Caco-2 (cell line): ENCODE measurements around the gene GLT1D1. TPM values are rescaled to one million over a fixed set of nuclear protein-coding genes. Genes with fewer than 3 reads are reported as not detected.

Experiments
- BruUV-seq: library from RNA; stranded (reverse); fragments of 400-500 nt; replicated peaks from 2 replicates; lab custom pipeline; 2021; lab: Mats Ljungman, UMichigan
- CTCF ChIA-PET: fragments of 300-600 bp; sonication (Branson Sonifier 250); formaldehyde crosslinking; loops from one replicate; lab custom pipeline; 2022; ENCODE audit warnings: antibody characterized with exemption; lab: Charles Lee
- POLR2A ChIA-PET: fragments of 300-600 bp; sonication (Branson Sonifier 250); formaldehyde crosslinking; loops from one replicate; lab custom pipeline; 2022; ENCODE audit warnings: antibody characterized with exemption; lab: Charles Lee
- DNase-seq, 2 experiments: peaks; one replicate each; pipeline versions ENCODE4 v3.0.0 to v3.0.0-alpha.2; 2020 to 2022
- H3K27me3 ChIP-seq: replicated peaks from 2 replicates; pipeline ENCODE4 v1.6.0; 2011; ENCODE audit warnings: low read length; ENCODE audit not compliant: control insufficient read depth, insufficient read depth
- H3K36me3 ChIP-seq: 2 replicates; pipeline ENCODE4 v1.5.1; 2011; ENCODE audit warnings: low read length; ENCODE audit not compliant: control insufficient read depth, insufficient read depth
- H3K4me1 ChIP-seq: fragments of 250-450 bp; sonication (Bioruptor Pico); 2 replicates; pipeline ENCODE4 v1.5.1; 2020; ENCODE audit warnings: mild to moderate bottlenecking
- H3K4me3 ChIP-seq: 2 replicates; pipeline ENCODE4 v1.5.1; 2011; ENCODE audit warnings: low read depth, mild to moderate bottlenecking, control low read depth, low read length
- H3K9me3 ChIP-seq: fragments of 250-450 bp; sonication (Bioruptor Pico); 2 replicates; pipeline ENCODE4 v1.5.1; 2020; ENCODE audit warnings: mild to moderate bottlenecking, moderate library complexity
- H3K27ac Mint-ChIP-seq: one replicate; pipeline ENCODE4 v1.8.0; 2022; ENCODE audit warnings: mixed read lengths; ENCODE audit not compliant: unreplicated experiment
- H3K27me3 Mint-ChIP-seq: one replicate; pipeline ENCODE4 v1.8.0; 2022; ENCODE audit warnings: mixed read lengths; ENCODE audit not compliant: insufficient read depth, unreplicated experiment
- H3K36me3 Mint-ChIP-seq: one replicate; pipeline ENCODE4 v1.8.0; 2022; ENCODE audit warnings: mild to moderate bottlenecking, mixed read lengths; ENCODE audit not compliant: insufficient read depth, unreplicated experiment
- H3K4me1 Mint-ChIP-seq: one replicate; pipeline ENCODE4 v1.8.0; 2022; ENCODE audit warnings: low read depth, mixed read lengths; ENCODE audit not compliant: unreplicated experiment
- H3K4me3 Mint-ChIP-seq: one replicate; pipeline ENCODE4 v1.8.0; 2022; ENCODE audit warnings: mild to moderate bottlenecking, moderate library complexity, mixed read lengths; ENCODE audit not compliant: unreplicated experiment
- H3K9me3 Mint-ChIP-seq: one replicate; pipeline ENCODE4 v1.8.0; 2022; ENCODE audit warnings: mixed read lengths; ENCODE audit not compliant: unreplicated experiment
- intact Hi-C: fragments of 100-400 bp; cut with micrococcal nuclease; formaldehyde crosslinking; loops from one replicate; pipeline ENCODE4 v1.10.0; 2022; ENCODE audit not compliant: unreplicated experiment
- total RNA-seq: library from RNA; stranded (reverse); gene quantifications from 2 replicates; pipeline ENCODE4 v1.2.3, GENCODE V29; 2022
- TF ChIP-seq, protein P1 (sequence below), 2 experiments: fragments of 200-600 bp in 1 of 2; IDR thresholded peaks; 1 replicate in 1 of 2; 2 replicates in 1 of 2; pipeline versions ENCODE4 v1.5.1 to v1.8.0; 2011 to 2022; ENCODE audit warnings: antibody characterized with exemption in 1 of 2, control low read depth in 1 of 2, inconsistent platforms in 1 of 2, low read depth in 1 of 2, low read length in 1 of 2, mild to moderate bottlenecking in 1 of 2, moderate library complexity in 1 of 2; ENCODE audit not compliant: insufficient read depth in 1 of 2, severe bottlenecking in 1 of 2, unreplicated experiment in 1 of 2

GLT1D1 gene
- total RNA-seq, 1 experiment from 2014 or later, result not detected

DNA sequence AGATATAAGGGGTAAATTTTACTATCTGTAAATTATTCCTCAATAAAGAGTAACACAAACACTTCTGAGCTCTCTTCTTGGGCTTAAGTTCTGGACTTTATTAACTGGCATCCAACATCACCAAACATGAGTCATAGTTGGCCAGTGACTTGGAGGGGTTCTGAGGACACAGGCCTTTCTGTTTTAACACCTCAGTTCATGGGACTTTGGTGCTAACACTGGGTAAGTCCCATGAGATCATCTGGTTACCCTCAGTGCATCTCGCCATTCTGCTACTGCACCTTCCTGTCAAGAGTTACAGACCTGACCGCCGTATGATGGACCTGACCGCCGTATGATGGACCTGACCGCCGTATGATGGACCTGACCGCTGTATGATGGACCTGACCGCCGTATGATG lies 39.4 kb upstream of the GLT1D1 start:
- Histone ChIP-seq H3K9me3 (no peaks in the 10 kb centered on the region), H3K27me3 (no peaks in the 10 kb centered on the region), H3K4me1 (no peaks in the 10 kb centered on the region; the same call in 1 of the 2 replicates), H3K4me3 (no peak overlapping the region), H3K36me3 (no peaks in the 10 kb centered on the region)
- intact Hi-C loops, result no loop called here
- peaks cover 11% of the 10 kb centered on the region for H3K4me1 Mint-ChIP-seq
- ChIA-PET POLR2A (no interaction called here), CTCF (no interaction called here)
- H3K4me3 Mint-ChIP-seq, result no peak overlapping the region
- no peaks in the 10 kb centered on the region for H3K27me3 Mint-ChIP-seq
- no peak for DNase-seq
- TF ChIP-seq, protein P1, sequence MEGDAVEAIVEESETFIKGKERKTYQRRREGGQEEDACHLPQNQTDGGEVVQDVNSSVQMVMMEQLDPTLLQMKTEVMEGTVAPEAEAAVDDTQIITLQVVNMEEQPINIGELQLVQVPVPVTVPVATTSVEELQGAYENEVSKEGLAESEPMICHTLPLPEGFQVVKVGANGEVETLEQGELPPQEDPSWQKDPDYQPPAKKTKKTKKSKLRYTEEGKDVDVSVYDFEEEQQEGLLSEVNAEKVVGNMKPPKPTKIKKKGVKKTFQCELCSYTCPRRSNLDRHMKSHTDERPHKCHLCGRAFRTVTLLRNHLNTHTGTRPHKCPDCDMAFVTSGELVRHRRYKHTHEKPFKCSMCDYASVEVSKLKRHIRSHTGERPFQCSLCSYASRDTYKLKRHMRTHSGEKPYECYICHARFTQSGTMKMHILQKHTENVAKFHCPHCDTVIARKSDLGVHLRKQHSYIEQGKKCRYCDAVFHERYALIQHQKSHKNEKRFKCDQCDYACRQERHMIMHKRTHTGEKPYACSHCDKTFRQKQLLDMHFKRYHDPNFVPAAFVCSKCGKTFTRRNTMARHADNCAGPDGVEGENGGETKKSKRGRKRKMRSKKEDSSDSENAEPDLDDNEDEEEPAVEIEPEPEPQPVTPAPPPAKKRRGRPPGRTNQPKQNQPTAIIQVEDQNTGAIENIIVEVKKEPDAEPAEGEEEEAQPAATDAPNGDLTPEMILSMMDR (IDR thresholded peaks at IDR 0.05; ENCODE audit: insufficient read depth in 1 of 2, low read depth in 1 of 2, low read length in 1 of 2, severe bottlenecking in 1 of 2, unreplicated experiment in 1 of 2), result no peak
- no peaks in the 10 kb centered on the region for H3K9me3 Mint-ChIP-seq
- no peak overlapping the region for H3K27ac Mint-ChIP-seq
- BruUV-seq, result no TSS peak
- peaks cover 11% of the 10 kb centered on the region for H3K36me3 Mint-ChIP-seq

DNA sequence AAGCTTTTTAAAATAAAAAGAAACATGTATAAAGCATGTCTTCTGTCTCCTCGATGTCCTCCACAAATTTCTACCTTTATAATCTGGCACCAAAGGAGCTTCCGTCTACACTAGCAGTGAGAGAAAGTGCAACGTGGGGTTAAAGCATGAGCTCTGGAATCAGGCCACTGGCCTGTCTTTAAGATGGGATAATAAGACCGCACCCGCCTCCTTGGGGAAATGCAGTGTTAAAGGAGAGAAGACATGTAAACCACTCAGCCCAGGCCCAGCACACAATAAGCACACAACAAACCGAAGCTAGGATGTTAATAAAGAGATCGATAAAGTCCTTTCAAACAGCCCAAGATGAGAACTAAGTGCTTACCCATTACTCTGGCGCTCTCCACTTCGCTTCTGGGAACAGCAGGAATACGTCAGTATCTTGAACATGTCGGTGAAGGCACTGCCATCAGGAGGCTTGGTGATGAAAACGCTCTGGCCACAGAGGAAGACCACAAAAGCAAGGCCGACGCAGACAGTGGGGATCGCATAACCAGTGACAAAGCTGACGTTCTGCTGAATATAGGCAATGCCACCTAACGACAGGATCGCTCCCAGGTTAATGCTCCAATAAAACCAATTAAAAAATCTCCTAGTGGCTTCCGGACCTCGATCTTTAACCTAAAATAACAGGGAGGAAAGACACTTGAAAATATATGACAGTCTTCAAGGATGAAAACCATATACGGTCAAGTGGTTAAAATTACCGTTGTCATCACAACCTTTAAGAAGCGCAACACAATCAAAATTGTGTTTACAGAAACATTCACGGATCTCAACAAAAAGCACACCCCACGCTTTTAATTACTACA lies 38.6 kb upstream of the GLT1D1 start:
- H3K4me1 ChIP-seq, result no peaks in the 10 kb centered on the region; the same call in 1 of the 2 replicates
- H3K4me3 Mint-ChIP-seq, result no peak overlapping the region
- intact Hi-C loops, result no loop called here
- no peak overlapping the region for H3K4me3 ChIP-seq
- no peak overlapping the region for H3K27ac Mint-ChIP-seq
- peaks cover 11% of the 10 kb centered on the region for H3K36me3 Mint-ChIP-seq
- no TSS peak for BruUV-seq
- DNase-seq, result no peak
- H3K4me1 Mint-ChIP-seq, result peaks cover 11% of the 10 kb centered on the region
- CTCF ChIA-PET, result no interaction called here
- TF ChIP-seq, protein P1 (IDR thresholded peaks at IDR 0.05; ENCODE audit: insufficient read depth in 1 of 2, low read depth in 1 of 2, low read length in 1 of 2, severe bottlenecking in 1 of 2, unreplicated experiment in 1 of 2), result no peak
- no peaks in the 10 kb centered on the region for H3K9me3 ChIP-seq
- POLR2A ChIA-PET, result no interaction called here
- no peaks in the 10 kb centered on the region for H3K9me3 Mint-ChIP-seq
- no peaks in the 10 kb centered on the region for H3K27me3 Mint-ChIP-seq
- no peaks in the 10 kb centered on the region for H3K27me3 ChIP-seq
- no peaks in the 10 kb centered on the region for H3K36me3 ChIP-seq

DNA sequence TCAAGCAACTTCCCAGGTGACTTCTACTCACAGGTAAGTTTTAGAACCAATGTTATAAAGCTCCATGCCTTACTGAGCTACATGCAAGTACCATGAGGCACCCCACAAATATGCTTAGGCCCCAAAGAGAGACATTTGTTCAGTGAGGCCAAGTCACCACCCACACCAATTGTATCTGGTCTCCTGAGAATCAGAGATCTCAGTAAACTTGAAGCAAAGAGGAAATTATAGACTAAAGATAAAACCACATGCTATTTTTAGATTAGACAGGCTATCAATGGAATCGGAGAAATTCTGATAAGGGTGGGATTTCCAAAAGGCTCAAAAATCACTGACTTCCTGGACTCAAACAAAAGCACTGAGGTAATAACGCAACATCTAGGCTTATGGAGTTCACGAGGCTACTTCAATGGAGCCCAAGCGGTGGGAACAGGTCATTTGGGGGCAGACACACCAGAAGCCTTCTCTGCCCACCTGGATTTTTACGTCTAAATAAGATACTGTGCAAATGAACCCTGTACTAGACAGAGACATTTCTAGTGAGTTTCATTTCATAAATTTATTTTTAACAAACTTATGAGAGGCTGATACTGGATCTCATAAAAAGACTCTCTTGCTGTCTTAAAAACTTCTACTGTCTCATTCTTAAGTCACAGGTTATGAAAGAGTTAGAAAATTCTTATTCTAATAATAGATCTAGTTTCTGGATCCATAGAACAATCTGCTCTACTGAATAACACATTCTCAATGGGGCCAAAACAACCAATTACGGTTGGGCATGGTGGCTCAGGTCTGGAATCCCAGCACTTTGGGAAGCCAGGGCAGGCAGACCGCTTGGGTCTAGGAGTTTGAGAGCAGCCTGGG lies 37.3 kb upstream of the GLT1D1 start:
- ChIA-PET POLR2A (no interaction called here), CTCF (no interaction called here)
- DNase-seq, result no peak
- Mint-ChIP-seq H3K27ac (no peak overlapping the region), H3K4me3 (no peak overlapping the region), H3K36me3 (peaks cover 16% of the 10 kb centered on the region), H3K4me1 (peaks cover 11% of the 10 kb centered on the region), H3K9me3 (no peaks in the 10 kb centered on the region), H3K27me3 (no peaks in the 10 kb centered on the region)
- intact Hi-C loops, result no loop called here
- TF ChIP-seq, protein P1 (IDR thresholded peaks at IDR 0.05; ENCODE audit: insufficient read depth in 1 of 2, low read depth in 1 of 2, low read length in 1 of 2, severe bottlenecking in 1 of 2, unreplicated experiment in 1 of 2), result no peak
- H3K27me3 ChIP-seq, result no peaks in the 10 kb centered on the region
- no TSS peak for BruUV-seq
- H3K4me1 ChIP-seq, result no peaks in the 10 kb centered on the region; the same call in 1 of the 2 replicates
- H3K4me3 ChIP-seq, result no peak overlapping the region
- no peaks in the 10 kb centered on the region for H3K9me3 ChIP-seq
- H3K36me3 ChIP-seq, result no peaks in the 10 kb centered on the region
